SW 1271 (cell line): ENCODE data around the gene KREMEN1.

Experiments used
- DNase-seq, 2 experiments: peaks; one replicate each; lab custom pipeline; 2025; lab: John Stamatoyannopoulos, UW

The KREMEN1 gene

GRCh38 chr22:29190051-29190450 lies 117.2 kb downstream of the KREMEN1 start:
- no peak for DNase-seq

DNA sequence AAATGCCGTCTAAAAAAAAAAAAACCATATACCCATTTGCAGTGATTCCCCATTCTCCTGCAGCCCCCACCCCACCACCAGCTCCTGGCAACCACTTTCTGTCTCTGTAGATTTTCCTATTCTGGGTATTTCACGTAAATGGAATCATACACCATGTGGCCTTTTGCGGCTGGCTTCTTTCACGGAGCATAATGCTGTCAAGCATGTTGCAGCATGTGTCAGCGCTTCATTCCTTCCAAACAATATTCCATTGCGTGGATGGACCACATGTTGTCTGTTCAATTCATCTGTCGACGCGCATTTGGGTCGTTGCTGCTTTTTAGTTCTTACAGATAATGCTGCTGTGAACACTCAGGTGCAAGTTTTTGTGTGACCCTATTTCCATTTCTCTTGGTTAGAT lies 118.1 kb downstream of the KREMEN1 start:
- DNase-seq, result no peak

DNA sequence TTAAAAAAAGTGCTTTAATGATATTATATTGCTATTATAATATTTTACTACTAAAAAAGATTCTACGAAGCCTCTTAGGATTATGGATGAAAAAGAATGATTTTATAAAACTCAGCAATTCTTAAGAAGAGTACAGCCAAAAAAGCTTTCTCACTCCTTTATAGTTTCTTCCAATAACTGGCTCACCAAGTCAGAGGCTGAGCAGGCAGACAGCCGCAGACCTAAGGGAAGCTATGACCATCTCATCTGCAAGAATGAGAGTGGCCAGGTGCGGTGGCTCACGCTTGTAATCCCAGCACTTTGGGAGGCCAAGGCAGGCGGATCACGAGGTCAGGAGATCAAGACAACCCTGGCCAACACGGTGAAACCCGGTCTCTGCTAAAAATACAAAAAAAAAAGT lies 120.2 kb downstream of the KREMEN1 start:
- DNase-seq, result no peak

DNA sequence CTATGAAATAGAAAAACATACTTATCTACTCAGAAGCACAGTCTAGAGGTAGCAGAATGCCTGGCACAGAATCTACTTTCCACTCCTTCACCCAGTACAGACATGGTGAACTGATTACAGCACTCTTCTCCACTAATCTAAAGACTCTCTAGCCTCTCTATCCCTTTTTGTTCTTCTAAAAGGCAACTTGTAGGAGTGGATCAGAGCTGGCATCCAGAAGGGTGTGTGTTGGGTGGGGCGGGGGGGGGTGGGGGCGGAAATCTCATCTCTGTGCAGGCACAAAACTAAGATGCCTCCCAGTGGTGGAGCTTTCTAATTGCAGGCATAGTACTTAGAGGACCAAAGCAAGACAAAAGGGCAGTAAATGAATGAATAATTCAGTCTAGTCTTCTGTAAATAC lies 121.3 kb downstream of the KREMEN1 start:
- no peak for DNase-seq

DNA sequence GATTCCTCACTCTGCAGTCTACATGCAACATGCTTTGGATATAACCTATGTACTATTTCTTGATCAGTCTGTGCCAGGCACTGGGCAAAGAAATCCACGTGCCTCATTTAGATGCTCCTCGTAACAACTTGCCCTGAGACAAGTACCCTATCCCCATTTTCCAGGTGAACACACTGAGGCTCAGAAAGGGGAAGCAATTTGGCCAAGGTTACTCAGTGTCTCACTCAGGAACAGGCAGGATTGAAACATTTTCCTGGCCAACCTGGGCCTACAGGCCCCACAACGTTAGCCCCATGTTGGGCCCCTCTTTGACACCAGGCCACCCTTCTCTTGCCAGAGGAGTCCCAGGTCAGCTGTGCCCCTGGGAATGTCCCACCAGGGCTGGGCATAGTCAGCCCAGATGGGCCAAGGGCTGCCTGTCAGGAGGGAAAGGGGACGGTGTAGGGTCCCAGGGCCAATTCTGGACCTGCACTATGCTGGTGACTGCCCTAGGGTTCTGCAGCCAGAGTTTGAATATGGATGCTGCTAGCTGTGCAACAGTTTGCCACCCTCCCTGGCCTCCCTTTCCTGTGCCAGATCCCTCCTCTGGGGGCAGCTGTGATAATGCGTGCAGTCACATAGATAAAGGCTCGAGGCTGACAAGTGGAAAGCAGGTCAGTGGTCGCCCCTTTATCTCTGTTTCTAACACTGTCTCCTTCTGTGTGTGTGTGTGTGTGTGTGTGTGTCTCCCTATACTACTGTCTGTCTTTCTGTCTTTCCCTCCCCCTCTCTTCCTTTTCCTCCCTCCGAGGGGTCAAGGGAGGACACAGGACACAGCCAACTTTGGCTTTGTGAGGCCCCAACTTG lies 122.5 kb downstream of the KREMEN1 start:
- no peak for DNase-seq

DNA sequence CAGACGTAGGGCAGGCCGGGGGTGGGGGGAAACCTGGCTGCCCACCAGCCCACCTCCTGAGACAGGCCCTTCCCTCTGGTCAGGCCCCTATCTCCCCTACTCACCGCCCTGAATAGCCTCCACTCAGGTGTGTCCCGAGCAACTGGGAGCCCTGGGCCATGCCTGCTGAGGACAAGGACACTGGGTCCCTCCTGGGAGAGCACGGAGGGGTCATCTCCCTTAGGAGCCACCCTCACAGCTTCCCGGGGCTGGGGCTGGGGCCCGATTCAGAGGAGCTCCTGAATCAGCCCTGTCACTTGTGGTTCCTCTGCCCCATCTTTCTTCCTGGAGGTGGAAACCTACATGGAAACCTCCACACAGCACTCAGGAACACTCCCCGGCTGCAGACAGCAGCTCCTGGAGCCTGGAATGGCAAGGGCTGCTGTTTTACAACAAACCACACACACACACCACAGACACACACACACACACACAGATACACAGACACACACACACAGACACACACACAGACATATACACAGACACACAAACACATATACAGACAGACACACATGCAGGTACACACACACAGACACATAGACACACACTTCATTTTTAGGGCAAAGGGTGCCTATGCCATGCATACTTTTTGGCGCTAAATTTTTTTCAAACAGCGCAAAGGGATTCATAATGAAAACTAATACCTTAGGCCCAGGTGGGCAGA lies 123.3 kb downstream of the KREMEN1 start:
- no peak for DNase-seq

DNA sequence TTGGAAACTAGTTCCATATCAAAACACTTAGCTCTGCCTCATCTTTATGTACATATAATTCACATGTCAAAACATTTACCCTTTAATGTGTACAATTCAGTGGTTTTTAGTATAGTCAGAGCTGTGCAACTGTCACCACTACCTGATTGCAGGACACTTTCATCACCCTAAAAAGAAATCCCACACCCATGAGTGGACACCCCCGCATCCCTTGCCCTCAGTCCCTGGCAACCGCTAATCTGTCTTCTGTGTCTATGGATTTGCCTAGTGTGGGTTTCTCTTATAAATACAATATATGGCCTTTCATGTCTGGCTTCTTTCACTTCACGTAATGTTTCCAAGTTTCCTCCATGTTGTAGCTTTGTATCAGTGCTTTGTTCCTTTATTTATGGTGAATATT lies 124.3 kb downstream of the KREMEN1 start:
- no peak for DNase-seq

DNA sequence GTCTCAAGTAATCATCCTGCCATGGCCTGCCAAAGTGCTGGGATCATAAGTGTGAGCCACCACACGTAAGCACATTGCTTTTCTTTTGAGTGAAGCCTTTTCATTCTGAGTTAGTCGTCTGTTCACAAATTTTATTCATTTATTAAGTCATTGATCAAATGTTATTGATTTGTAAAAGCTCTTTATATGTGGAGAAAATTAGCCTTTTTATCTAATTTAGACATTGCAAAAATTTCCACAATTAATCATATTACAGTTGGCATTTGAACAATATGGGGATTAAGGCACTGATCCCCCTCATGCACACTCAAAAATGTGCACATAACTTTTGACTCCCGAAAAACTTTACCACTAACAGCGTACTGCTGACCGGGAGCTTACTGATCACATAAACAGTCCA lies 125.4 kb downstream of the KREMEN1 start:
- no peak for DNase-seq

DNA sequence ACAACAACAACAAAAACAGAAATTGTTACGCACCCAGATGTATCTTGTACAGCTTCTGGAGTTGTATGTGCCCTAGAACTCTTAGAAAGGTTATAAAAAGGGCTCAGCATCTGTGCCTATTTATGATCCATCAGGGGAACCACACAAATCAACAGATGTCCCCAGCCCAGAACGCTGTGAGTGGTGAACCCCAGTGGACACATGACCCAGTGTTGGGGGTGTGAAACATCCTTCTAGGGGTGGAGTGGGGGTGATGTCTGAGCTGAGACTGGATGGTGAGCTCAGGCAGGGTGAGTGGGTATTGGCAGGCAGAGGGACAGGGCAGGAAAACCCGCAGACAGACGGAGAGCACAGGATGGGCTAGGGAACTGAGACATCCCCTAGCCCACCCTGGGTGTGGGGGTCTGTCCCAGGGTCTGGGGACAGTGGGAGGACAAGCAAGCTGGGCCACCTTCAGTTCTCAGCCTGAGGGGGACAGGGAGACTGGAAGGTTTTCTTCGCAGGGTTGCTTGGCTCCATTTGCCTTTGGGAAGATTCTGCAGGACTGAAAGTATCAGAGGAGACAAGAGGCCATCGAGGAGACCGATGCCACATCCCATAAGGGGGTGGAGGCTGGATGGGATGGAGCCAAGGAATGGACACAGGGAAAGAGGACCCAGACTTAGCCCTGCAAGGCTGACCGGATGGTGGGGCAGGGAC lies 127.0 kb downstream of the KREMEN1 start:
- DNase-seq, result no peak

DNA sequence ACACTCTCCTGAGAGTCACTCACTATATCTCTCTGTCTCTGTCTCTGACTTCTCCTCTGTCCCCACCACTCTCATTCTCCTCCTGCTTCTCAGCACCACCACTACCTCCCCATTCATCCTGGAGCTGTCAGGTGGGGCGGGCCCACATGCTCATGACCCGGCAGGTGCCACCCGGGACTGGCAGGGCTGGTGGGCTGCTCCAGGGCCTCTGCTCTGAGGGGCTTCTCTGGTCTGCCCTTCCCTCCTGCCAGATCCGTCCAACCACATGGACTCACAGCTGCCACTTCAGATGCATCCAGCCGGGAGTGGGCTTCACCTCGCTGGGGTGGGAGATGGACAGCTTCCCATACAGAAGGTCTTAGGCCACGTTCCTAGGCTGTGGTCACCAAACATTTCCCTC lies 128.1 kb downstream of the KREMEN1 start:
- no peak for DNase-seq

- no peak for DNase-seq
Measured at GRCh38 chr22:29201782-29202181, 128.9 kb downstream of the KREMEN1 start.

GRCh38 chr22:29202212-29203192 lies 129.7 kb downstream of the KREMEN1 start:
- no peak for DNase-seq

DNA sequence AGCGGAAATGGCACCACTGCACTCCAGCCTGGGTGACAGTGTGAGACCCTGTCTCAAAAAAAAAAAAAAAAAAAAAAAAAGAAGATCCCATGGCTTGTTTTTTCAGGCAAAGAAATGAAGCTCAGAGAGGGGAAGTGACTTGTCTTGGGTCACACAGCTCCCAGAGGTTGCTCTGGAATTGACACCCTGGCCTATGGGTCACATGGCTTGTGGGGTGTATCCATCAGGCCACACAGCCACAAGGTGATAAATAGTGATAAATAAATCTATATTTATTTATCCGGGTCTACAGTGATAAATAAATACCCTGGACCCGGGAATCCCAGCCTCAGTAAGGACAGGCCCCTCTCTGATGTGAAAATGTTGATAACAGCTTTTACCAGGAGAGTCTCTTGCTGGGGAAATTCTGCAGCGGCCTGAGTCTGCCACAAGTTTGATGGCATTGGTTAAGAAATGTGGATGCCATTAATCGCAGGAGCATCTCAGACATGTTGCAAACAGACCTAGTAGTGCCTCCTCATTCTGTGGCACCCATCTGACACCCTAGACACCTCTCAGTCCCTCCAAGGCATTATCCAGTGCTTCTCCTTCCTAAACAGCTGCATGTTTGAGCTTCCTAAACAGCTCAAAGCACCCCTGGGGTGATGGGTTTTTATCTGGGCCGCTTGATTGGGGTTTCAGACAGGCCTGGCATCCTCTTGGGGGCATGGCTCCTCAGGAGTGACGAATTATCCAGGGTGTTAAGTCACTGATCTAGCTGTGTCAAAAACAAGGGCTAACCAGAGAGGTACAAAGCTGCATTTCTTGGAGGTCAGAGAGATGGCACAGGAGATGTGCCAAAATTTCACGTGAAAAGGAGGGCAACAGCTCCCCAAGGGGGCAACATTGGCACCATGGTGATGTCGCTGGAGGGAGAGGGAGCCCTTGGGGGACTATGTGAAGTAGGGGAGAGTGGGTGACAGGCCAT lies 130.9 kb downstream of the KREMEN1 start:
- DNase-seq, result no peak

GRCh38 chr22:29204455-29205183 lies 131.8 kb downstream of the KREMEN1 start:
- no peak for DNase-seq

DNA sequence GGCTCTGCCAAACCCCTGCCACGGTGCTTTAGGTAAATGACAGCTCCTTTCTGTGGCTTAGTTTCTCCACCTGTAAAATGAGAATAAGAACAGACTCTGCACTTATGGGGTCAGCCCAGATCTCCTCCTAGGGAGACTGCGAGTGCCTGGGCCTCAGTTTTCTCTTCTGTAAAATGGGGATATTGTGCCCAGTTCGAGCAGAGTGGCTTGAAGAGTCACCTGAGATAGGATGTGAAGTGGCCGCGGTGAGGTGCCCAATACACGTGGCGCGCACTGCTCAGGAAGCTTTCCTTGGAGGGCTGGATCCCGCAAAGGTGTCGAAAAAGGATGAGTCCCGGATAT lies 132.4 kb downstream of the KREMEN1 start:
- DNase-seq, result no peak

DNA sequence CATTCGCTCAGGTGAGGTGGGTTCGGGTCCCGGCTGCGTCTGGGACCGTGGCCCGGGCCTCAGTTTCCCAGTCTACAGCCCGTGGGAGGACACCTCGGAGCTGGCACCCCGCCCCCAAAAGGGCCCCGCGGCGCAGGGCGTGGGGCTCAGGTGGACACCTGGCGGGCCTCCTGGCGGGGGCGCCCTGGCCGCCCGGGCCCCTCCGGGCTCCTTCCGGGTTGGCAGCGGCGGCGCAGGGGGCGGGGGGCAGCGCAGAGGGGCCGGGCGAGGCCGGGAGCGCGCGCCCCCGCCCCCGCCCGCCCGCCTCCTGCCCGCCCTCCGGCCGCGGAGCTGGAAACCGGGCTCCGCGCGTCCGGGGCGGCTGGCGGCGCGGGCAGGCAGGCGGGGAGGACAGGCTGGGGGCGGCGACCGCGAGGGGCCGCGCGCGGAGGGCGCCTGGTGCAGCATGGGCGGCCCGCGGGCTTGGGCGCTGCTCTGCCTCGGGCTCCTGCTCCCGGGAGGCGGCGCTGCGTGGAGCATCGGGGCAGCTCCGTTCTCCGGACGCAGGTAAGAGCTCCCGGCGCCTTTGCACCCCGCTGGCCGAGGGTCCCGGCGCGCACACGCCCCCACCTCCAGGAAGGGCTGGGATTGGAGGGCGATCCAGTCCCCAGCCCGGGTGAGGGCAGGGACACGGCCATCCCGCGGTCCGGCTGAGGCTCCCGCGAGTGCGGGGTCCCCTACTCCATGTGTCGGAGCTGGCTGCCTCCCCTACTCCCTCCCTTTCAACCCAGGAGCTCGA lies 132.9 kb downstream of the KREMEN1 start, which contains the start of gene EMID1:
Gene EMID1, plus strand, starts transcription at position 303 of the 778 bp plus-strand sequence. Its CDS starts 143 bp downstream, at position 446.
- no peak for DNase-seq

DNA sequence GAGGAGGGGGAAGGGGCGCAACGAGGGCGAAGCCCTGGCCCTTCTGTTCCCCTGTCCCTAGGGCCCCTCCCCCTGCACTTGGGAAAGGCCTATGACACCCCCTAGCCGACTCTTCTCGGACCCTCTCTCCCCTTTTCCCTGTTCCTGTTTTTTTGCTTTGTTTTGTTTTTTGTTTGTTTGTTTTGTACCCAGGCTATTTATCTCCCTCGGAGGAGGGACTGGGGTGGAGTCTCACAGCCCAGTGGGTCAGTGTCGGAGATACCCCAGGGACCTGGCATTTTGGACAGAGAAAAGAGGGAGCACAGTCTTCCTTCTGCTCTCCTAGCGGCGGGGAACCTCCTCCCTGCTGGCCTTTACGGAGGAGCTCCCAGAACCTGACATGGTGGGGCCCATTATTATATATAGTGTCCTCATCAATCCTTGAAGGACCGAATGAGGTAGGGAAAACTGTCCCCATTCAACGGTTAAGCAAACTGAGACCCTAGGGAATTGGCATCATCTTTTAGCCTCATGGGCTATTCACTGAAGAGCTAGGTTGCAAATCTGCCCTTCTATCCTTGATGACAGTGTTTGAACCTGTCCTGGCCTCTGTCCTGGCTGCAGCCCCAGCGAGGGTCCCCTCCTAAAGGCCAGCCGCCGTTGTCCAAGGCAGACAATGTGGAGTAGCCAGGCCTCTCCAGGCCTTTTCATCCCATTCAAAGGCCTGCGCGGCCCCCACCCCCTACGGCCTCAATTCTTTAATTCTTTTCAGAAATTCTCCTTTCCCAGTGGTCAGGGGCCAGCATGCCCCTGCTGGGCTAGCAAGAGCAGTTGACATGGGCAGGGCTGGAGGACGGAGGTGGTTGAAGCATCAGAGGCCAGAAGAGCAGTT lies 133.8 kb downstream of the KREMEN1 start:
- DNase-seq, result no peak

GRCh38 chr22:29207243-29207550 lies 134.4 kb downstream of the KREMEN1 start:
- no peak for DNase-seq
